Measurements from ENCODE around the gene MDFIC.

DNA sequence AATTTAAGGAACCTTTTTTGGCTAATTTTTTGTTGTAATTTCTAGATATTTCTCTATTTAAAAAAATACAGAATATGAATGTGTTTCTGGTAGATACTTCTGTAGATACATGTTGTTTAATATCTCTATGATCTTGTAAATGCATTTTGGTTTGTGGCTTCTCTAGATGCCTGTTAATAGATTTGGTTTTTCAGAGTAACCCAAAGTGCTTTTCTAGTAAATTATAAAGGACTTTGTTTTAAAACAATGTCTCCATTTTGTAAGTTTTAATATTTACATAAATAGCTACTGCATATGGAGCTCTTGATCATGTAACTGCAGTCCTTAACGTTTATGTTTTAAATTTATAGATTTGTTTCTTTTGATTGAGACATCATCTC is 88.5 kb downstream of the MDFIC start:
- TF ChIP-seq, protein P1, sequence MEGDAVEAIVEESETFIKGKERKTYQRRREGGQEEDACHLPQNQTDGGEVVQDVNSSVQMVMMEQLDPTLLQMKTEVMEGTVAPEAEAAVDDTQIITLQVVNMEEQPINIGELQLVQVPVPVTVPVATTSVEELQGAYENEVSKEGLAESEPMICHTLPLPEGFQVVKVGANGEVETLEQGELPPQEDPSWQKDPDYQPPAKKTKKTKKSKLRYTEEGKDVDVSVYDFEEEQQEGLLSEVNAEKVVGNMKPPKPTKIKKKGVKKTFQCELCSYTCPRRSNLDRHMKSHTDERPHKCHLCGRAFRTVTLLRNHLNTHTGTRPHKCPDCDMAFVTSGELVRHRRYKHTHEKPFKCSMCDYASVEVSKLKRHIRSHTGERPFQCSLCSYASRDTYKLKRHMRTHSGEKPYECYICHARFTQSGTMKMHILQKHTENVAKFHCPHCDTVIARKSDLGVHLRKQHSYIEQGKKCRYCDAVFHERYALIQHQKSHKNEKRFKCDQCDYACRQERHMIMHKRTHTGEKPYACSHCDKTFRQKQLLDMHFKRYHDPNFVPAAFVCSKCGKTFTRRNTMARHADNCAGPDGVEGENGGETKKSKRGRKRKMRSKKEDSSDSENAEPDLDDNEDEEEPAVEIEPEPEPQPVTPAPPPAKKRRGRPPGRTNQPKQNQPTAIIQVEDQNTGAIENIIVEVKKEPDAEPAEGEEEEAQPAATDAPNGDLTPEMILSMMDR (IDR thresholded peaks at IDR 0.05; ENCODE audit: low read depth, low read length), result no peak
- TF ChIP-seq POLR2A (IDR thresholded peaks at IDR 0.05; ENCODE audit: extremely low read depth, insufficient read length), result no peak

Data from NB4 (cell line).